Neuronal stem cell (in vitro differentiated cells): ENCODE data around the gene AACS.
A peak's percentile ranks its signal among the peaks of the same experiment; 100 is the strongest.

Experiments used
- DNase-seq: peaks from one replicate; pipeline ENCODE4 v3.0.0-alpha.2; 2013; ENCODE audit warnings: low spot score
- H2AFZ ChIP-seq: one replicate; pipeline ENCODE4 v1.6.1; 2013; ENCODE audit warnings: mild to moderate bottlenecking, low read length, inconsistent platforms
- H2AK5ac ChIP-seq: 2 replicates; pipeline ENCODE4 v1.6.1; 2013; ENCODE audit warnings: low read depth, mild to moderate bottlenecking, inconsistent platforms, low read length, moderate library complexity, mixed read lengths
- H2BK120ac ChIP-seq: 2 replicates; pipeline ENCODE4 v1.6.1; 2013; ENCODE audit warnings: low read depth, mild to moderate bottlenecking, inconsistent platforms, low read length, moderate library complexity, mixed read lengths
- H2BK12ac ChIP-seq: one replicate; pipeline ENCODE4 v1.6.1; 2013; ENCODE audit warnings: low read length, inconsistent platforms
- H2BK15ac ChIP-seq: 2 replicates; pipeline ENCODE4 v1.6.1; 2013; ENCODE audit warnings: mild to moderate bottlenecking, low read length, inconsistent platforms, mixed read lengths
- H2BK5ac ChIP-seq: one replicate; pipeline ENCODE4 v1.6.1; 2013; ENCODE audit warnings: inconsistent platforms, mild to moderate bottlenecking, low read length, moderate library complexity
- H3K14ac ChIP-seq: one replicate; pipeline ENCODE4 v1.6.1; 2013; ENCODE audit warnings: low read length, inconsistent platforms
- H3K18ac ChIP-seq: 2 replicates; pipeline ENCODE4 v1.6.1; 2013; ENCODE audit warnings: low read length, inconsistent platforms
- H3K23ac ChIP-seq: 2 replicates; pipeline ENCODE4 v1.6.1; 2013; ENCODE audit warnings: low read depth, mild to moderate bottlenecking, mixed read lengths, low read length, inconsistent platforms; ENCODE audit not compliant: poor library complexity
- H3K27ac ChIP-seq: replicated peaks from 3 replicates; pipeline ENCODE4 v1.5.1; 2013; ENCODE audit warnings: low read length, inconsistent platforms
- H3K27me3 ChIP-seq, 3 experiments: 2 replicates each; pipeline ENCODE4 v1.6.1; 2013; ENCODE audit warnings: low read length in 3 of 3, mild to moderate bottlenecking in 2 of 3, inconsistent platforms in 1 of 3, low read depth in 1 of 3, mixed read lengths in 1 of 3, moderate library complexity in 1 of 3; ENCODE audit not compliant: control insufficient read depth in 3 of 3, insufficient read depth in 3 of 3
- H3K36me3 ChIP-seq, 2 donors: replicated peaks in 1 of 2; 2 replicates each; pipeline ENCODE4 v1.6.1; 2013; ENCODE audit warnings: low read length in 2 of 2; ENCODE audit not compliant: control insufficient read depth in 2 of 2, insufficient read depth in 2 of 2
- H3K4ac ChIP-seq: 2 replicates; pipeline ENCODE4 v1.6.1; 2013; ENCODE audit warnings: inconsistent platforms, mild to moderate bottlenecking, low read length, moderate library complexity
- H3K4me1 ChIP-seq, 2 donors: 1 replicate in 1 of 2; 2 replicates in 1 of 2; pipeline ENCODE4 v1.6.1; 2013; ENCODE audit warnings: low read length in 2 of 2, low read depth in 1 of 2; ENCODE audit not compliant: control insufficient read depth in 2 of 2, insufficient read depth in 1 of 2
- H3K4me2 ChIP-seq: one replicate; pipeline ENCODE4 v1.6.1; 2013; ENCODE audit warnings: mild to moderate bottlenecking, low read length, inconsistent platforms; ENCODE audit not compliant: insufficient read depth, poor library complexity, severe bottlenecking
- H3K4me3 ChIP-seq, 2 donors: 2 replicates each; pipeline ENCODE4 v1.5.1; 2013; ENCODE audit warnings: low read length in 2 of 2, mild to moderate bottlenecking in 2 of 2, inconsistent platforms in 1 of 2, moderate library complexity in 1 of 2
- H3K79me1 ChIP-seq: one replicate; pipeline ENCODE4 v1.6.1; 2013; ENCODE audit warnings: low read depth, mild to moderate bottlenecking, inconsistent platforms, low read length, moderate library complexity
- H3K9ac ChIP-seq: one replicate; pipeline ENCODE4 v1.6.1; 2013; ENCODE audit warnings: mild to moderate bottlenecking, low read depth, low read length, inconsistent platforms; ENCODE audit not compliant: poor library complexity
- H3K9me3 ChIP-seq, 2 donors: replicated peaks in 1 of 2; 2 replicates each; pipeline versions ENCODE3 to v1.6.1; 2013; ENCODE audit warnings: low read length in 2 of 2, mild to moderate bottlenecking in 2 of 2, inconsistent platforms in 1 of 2, low read depth in 1 of 2, mixed read lengths in 1 of 2, moderate library complexity in 1 of 2; ENCODE audit not compliant: control insufficient read depth in 2 of 2, insufficient read depth in 1 of 2
- H4K8ac ChIP-seq: one replicate; pipeline ENCODE4 v1.6.1; 2013; ENCODE audit warnings: low read depth, mild to moderate bottlenecking, inconsistent platforms, low read length, moderate library complexity
- H4K91ac ChIP-seq: one replicate; pipeline ENCODE4 v1.6.1; 2013; ENCODE audit warnings: low read length, low read depth, mild to moderate bottlenecking, inconsistent platforms; ENCODE audit not compliant: poor library complexity
- WGBS, 2 donors: extraction: QIAGEN DNeasy Blood & Tissue Kit; methylation state at CpG; one replicate each; pipeline ENCODE4 v1.1.7; 2013; ENCODE audit warnings: missing lambda C conversion rate in 2 of 2, mixed read lengths in 1 of 2; ENCODE audit not compliant: insufficient read length in 2 of 2, insufficient replicate concordance in 1 of 2; ENCODE audit errors: extremely low coverage in 2 of 2; 5-methylcytosine and 5-hydroxymethylcytosine counted together

The AACS gene

DNA sequence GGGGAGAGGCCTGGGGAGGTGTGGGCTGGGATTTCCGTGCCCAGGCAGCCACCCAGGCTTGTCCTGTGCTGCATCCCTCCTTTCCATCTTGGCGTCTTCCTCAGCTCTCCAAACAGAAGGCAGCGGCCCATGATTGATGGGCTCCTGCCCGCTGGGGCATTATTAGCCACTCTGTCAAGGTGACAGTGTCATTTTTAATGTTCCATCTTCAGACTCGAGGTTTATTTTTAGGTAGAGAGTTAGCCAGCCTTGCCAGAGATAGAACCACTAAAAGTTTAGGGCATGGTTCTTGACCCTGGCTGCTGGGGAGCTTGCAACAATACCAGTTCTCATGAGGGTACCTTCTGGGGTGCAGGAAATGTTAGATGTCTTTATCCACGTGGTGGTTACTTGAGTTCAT lies 90.1 kb downstream of the AACS start:
- DNase-seq = no peak
- Histone ChIP-seq H3K36me3 (no peaks in the 10 kb centered on the region), H3K79me1 (no peaks in the 10 kb centered on the region), H3K27me3 (peaks cover 0 to 4% (median 0%) of the 10 kb centered on the region in 3 experiments), H3K4ac (no peak overlapping the region), H2AK5ac (no peak overlapping the region), H3K27ac (no peak overlapping the region), H3K4me1 (no peaks in the 10 kb centered on the region), H2BK120ac (no peak overlapping the region), H3K14ac (no peak overlapping the region), H3K9ac (no peak overlapping the region), H3K18ac (no peak overlapping the region), H2BK15ac (no peak overlapping the region), H2BK12ac (no peak overlapping the region), H4K91ac (no peak overlapping the region), H3K23ac (no peak overlapping the region), H3K4me2 (no peak overlapping the region), H3K9me3 (peaks cover 2% of the 10 kb centered on the region in 2 donors), H3K4me3 (no peak overlapping the region), H4K8ac (no peak overlapping the region), H2AFZ (peak overlapping the region; percentile 21), H2BK5ac (no peak overlapping the region)
- no CpG with 5 or more reads among the region's 6 CpGs for WGBS, 2 donors

DNA sequence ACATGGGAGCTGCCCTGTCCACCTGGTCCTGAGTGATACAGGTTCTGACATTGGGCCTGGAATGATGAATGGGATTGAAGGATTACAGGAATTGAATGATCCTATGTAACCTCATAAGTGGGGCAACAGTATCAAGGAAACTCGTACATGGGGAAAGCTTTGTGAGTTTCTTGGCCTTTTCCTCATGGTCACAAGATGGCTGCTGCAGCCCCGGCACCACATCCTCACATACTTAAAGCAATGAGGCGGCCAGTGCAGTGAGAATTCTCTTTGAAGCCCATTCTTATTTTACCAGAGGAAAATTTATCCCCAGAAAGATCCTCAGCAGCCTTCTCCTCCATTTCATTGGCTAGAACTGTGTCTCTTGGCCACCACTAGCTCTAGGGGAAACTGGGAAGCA lies 91.9 kb downstream of the AACS start:
- no peak overlapping the region for H3K4ac ChIP-seq
- no peaks in the 10 kb centered on the region for H3K79me1 ChIP-seq
- no peak overlapping the region for H2BK15ac ChIP-seq
- H4K91ac ChIP-seq = no peak overlapping the region
- no peak for DNase-seq
- H2BK12ac ChIP-seq = no peak overlapping the region
- no peak overlapping the region for H3K23ac ChIP-seq
- no peak overlapping the region for H3K14ac ChIP-seq
- no peaks in the 10 kb centered on the region for H3K36me3 ChIP-seq
- H3K4me1 ChIP-seq = no peaks in the 10 kb centered on the region
- no peak overlapping the region for H3K4me2 ChIP-seq
- no CpG with 5 or more reads among the region's 3 CpGs for WGBS, 2 donors
- peaks cover 0 to 4% (median 0%) of the 10 kb centered on the region in 3 experiments for H3K27me3 ChIP-seq
- no peak overlapping the region for H4K8ac ChIP-seq
- H2AFZ ChIP-seq = no peak overlapping the region
- H3K9me3 ChIP-seq = peaks cover 2% of the 10 kb centered on the region in 2 donors
- H2BK5ac ChIP-seq = no peak overlapping the region
- H2AK5ac ChIP-seq = no peak overlapping the region
- H3K4me3 ChIP-seq = no peak overlapping the region
- H3K27ac ChIP-seq = no peak overlapping the region
- H3K18ac ChIP-seq = no peak overlapping the region
- no peak overlapping the region for H3K9ac ChIP-seq
- H2BK120ac ChIP-seq = no peak overlapping the region

DNA sequence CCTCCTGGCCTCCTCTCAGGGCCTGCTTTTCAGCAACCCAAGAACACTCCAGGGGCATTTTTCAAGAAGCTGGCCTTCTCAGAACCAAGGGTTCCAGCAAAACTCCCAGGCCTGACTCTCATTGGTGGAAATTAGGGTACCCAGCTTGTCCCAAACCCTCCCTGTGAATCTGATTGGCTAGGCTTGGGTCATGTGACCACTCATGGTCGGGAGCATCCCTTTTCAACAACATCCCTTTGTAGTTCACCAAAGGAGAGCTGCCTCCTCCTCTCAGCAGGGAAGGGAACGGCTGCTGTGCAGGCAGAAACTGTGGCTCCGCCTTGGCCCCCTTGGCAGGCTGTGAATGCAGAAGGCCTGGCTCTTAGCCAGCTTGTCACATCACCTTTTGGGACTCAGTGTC lies 94.5 kb downstream of the AACS start:
- no peak overlapping the region for H3K18ac ChIP-seq
- no peak overlapping the region for H3K4me2 ChIP-seq
- no peak overlapping the region for H3K9ac ChIP-seq
- no CpG with 5 or more reads among the region's 3 CpGs for WGBS, 2 donors
- H2BK5ac ChIP-seq = no peak overlapping the region
- H3K4me1 ChIP-seq = no peaks in the 10 kb centered on the region
- H3K14ac ChIP-seq = no peak overlapping the region
- no peaks in the 10 kb centered on the region for H3K79me1 ChIP-seq
- no peaks in the 10 kb centered on the region for H3K36me3 ChIP-seq
- H3K4me3 ChIP-seq = no peak overlapping the region
- DNase-seq = no peak
- H3K4ac ChIP-seq = no peak overlapping the region
- H4K91ac ChIP-seq = no peak overlapping the region
- H3K27me3 ChIP-seq = peaks cover 0 to 4% (median 0%) of the 10 kb centered on the region in 3 experiments
- H3K27ac ChIP-seq = no peak overlapping the region
- H2BK15ac ChIP-seq = no peak overlapping the region
- no peak overlapping the region for H2AK5ac ChIP-seq
- H4K8ac ChIP-seq = no peak overlapping the region
- H2BK120ac ChIP-seq = no peak overlapping the region
- no peak overlapping the region for H2BK12ac ChIP-seq
- H3K23ac ChIP-seq = no peak overlapping the region
- H3K9me3 ChIP-seq = peaks cover 2% of the 10 kb centered on the region in 2 donors
- H2AFZ ChIP-seq = no peak overlapping the region

GRCh38 chr12:125160281-125160955 lies 95.2 kb downstream of the AACS start:
- H2BK120ac ChIP-seq = no peak overlapping the region
- DNase-seq = no peak
- H4K8ac ChIP-seq = no peak overlapping the region
- H3K4me1 ChIP-seq = no peaks in the 10 kb centered on the region
- no peak overlapping the region for H2BK12ac ChIP-seq
- no peaks in the 10 kb centered on the region for H3K36me3 ChIP-seq
- H2BK15ac ChIP-seq = no peak overlapping the region
- no peak overlapping the region for H3K4me3 ChIP-seq
- H2AFZ ChIP-seq = no peak overlapping the region
- H3K23ac ChIP-seq = no peak overlapping the region
- no peak overlapping the region for H3K4me2 ChIP-seq
- peaks cover 2% of the 10 kb centered on the region in 2 donors for H3K9me3 ChIP-seq
- H3K27ac ChIP-seq = no peak overlapping the region
- H2BK5ac ChIP-seq = no peak overlapping the region
- no peak overlapping the region for H4K91ac ChIP-seq
- WGBS, 2 donors = no CpG with 5 or more reads among the region's 9 CpGs
- H3K4ac ChIP-seq = no peak overlapping the region
- no peaks in the 10 kb centered on the region for H3K79me1 ChIP-seq
- no peak overlapping the region for H3K14ac ChIP-seq
- H3K18ac ChIP-seq = no peak overlapping the region
- no peak overlapping the region for H2AK5ac ChIP-seq
- no peak overlapping the region for H3K9ac ChIP-seq
- peaks cover 0 to 4% (median 0%) of the 10 kb centered on the region in 3 experiments for H3K27me3 ChIP-seq
